NCI-H2171 (cell line): Measurements from ENCODE around the gene IL3RA.

Experiments used
- DNase-seq: peaks from one replicate; lab custom pipeline; 2025; lab: John Stamatoyannopoulos, UW

The IL3RA gene

DNA sequence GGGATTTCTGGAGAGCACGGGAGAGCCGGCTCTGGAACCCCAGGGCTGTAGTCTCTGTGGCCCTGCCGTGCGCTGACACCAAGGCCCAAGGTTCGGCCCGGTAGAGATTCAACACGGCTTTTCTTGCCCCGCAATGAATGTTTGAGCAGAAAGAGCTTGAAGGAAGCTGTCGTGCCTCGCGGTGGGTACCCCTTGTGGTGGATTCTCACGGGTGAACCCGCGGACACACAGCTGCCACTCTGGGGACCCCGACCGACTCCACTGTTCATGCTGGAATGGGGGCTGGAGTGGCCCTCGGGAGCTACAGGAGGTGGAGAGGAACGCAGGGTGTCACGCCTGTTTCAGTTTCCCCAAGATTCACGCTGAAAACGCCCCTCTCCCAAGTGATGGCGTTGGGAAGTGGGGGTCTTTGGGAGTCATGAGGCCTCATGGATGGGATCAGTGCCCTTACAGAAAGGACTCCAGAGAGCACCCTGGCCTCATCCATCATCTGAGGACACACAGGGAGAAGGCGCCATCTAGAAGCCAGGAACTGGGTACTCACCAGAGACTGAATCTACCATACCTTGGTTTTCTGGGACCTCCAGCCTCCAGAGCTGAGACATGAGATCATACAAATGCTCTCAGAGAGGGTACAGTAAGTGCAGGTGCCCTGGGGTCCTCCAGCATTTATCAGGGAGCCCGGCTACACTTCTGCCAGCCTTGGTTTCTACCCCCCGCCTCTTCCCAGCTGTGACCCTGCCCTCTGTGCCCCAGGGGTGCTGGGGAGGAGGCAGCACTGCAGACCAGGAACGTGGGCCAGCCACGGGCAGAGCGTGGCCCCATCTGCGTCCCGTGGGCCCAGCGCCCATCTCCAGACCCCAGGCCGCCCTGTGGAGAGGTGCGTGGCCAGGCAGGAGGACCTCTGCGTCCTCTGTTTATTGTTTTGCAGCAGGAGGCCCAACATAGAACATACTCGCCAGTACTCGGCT lies 49.0 kb downstream of the IL3RA start:
- no peak for DNase-seq

DNA sequence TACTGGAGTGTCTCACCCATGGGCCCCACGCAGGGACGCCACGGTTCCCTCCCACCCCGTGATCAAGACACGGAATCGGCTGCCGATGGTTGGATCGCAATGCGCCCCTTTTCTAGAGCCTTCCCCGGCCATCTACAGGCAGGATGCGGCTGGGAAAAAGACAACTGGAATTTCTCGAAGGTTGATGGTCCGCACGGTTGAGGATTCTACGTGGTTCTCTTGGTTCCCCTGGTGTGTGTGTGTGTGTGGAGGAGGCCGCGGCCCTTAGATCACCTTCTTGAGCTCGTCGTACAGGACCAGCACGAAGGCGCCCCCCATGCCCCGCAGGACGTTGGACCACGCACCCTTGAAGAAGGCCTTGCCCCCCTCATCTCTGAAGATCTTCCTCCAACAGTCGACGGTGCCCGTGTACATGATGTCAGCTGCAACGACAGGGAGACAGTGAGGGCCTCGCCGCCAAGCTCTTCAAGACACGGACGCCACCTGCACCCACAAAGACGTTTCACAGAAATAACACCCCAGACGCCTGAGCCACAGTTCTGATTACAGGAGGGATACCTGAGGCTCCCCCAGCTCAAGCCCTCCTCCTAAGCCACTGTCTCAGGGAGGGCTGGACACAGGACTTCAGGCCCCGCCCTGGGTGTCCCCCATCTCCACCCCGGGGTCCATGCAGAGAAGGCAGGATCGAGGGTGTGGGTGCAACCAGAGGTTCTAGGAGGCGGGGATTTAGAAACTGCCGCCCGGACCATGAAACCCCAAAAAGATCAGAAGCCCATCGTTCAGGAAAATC lies 49.9 kb downstream of the IL3RA start:
- no peak for DNase-seq

DNA sequence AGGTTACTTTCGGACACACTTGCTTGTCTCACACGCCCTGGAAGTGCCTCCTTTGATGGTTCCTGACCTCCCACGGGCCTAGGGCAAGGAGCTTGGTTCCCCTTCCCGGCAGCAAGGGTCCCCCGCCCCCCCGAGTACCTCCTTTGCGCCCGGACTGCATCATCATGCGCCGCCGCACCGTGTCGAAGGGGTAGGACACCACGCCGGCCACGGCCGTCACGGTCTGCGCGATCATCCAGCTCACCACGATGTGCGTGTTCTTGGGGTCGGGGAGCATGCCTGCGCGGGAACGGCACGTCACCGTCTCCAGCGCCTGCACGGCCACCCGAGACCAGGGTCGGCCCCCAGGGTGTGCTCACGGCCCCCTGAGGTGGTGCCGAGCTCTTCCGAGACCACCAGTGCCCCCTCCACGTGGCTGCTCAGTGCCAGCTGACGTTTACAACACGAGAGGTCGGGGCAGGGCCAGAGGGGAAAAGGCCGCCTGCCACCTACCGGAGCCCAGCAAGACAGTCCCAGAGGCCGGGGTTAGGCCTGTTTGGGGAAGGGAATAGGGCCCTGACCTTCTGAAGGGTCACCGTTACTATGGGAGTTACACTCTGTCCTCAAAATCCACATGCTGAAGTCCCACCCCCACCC lies 50.7 kb downstream of the IL3RA start:
- no peak for DNase-seq

DNA sequence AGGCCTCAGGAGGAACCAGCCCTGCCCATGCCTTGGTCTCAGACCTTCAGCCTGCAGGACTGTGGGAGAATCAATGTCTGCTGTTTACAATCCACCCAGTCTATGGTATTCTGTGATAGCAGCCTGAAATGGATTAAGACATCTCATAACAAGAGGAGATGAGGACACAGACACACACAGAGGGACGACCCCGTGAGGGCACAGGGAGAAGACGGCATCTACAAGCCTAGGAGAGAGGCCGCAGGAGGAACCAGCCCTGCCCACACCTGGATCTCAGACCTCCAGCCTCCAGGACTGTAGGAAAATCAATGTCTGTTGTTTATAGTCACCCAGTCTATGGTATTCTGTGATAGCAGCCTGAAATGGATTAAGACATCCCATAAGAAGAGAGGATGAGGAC lies 52.1 kb downstream of the IL3RA start:
- DNase-seq = no peak

DNA sequence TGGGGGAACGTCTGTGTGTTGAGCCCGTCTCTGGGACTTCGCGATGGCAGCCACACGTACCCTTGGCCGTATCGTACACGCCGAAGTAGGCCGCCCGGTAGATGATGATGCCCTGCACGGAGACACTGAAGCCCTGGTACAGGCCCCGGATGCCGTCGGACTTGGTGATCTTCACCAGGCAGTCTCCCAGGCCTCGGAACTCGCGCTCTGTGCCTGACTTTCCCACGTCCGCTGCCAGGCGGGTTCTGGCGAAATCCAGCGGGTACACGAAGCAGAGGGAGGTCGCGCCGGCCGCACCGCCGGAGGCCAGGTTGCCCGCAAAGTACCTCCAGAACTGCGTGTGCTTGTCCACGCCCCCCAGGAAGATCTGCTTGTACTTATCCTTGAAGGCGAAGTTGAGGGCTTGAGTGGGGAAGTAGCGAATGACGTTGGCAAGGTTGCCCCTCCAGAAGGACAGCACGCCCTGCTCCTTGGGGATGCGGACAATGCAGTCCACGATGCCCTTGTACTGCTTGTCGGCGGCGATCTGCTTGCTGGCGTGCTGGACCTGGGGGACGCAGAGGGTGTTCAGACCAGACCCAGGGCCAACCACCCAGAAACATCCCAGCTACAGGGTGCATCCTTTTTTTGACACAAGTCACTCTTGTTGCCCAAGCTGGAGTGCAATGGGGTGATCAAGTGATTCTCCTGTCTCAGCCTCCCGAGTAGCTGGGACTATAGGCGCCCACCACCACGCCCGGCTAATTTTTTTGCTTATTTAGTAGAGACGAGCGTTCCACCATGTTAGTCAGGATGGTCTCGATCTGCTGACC lies 52.8 kb downstream of the IL3RA start:
- DNase-seq = no peak

DNA sequence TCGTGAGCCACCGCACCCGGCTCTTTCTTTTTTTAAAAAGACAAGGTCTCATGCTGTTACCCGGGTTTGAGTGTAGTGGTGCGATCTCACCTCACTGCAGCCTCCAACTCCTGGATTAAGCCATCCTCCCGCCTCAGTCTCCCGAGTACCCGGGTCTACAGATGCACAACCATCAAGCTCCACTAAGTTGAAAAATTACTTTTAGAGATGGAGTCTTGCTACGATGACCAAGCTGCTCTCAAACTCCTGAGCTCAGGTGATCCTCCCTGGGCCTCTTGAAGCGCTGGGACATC lies 53.4 kb downstream of the IL3RA start:
- DNase-seq = no peak

DNA sequence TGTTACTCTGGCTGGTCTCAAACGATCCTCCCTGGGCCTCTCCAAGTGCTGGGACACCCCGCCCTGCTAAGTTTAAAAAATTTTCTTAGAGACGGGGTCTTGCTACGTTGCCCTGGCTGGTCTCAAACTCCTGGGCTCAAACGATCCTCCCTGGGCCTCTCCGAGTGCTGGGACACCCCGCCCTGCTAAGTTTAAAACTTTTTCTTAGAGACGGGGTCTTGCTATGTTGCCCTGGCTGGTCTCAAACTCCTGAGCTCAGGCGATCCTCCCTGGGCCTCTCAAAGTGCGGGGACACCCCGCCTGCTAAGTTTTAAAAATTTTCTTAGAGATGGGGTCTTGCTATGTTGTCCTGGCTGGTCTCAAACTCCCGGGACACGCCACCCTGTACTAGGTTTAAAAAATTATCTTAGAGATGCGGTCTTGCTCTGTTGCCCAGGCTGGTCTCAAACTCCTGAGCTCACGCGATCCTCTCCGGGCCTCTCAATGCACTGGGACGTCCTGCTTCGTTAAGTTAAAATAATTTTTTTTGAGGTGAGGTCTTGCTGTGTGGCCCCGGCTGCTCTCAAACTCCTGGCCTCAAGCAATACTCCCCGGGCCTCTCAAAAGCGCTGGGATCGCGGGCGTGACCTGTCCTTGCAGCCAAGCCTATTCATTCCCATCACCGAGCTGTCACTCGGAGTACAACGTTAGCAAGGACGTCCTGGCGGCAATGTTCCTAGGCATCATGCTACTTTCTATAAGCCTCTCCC lies 54.2 kb downstream of the IL3RA start:
- no peak for DNase-seq

DNA sequence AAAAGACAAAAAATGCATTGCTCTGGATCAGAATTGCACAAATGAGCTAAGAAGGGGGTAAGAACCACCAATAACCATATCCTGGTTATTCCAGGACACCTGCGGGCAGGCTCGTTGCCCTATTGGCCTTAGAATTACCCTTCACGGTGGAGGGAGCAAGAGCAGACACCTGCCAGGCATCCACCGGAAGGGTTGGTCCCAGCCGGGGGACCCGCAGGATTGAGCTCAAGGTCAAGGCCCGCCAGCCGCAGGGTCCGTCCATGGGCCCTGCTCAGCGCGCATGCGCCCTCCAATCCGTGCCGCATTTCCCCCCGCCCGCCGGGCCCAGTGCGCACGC lies 54.8 kb downstream of the IL3RA start:
- no peak for DNase-seq

DNA sequence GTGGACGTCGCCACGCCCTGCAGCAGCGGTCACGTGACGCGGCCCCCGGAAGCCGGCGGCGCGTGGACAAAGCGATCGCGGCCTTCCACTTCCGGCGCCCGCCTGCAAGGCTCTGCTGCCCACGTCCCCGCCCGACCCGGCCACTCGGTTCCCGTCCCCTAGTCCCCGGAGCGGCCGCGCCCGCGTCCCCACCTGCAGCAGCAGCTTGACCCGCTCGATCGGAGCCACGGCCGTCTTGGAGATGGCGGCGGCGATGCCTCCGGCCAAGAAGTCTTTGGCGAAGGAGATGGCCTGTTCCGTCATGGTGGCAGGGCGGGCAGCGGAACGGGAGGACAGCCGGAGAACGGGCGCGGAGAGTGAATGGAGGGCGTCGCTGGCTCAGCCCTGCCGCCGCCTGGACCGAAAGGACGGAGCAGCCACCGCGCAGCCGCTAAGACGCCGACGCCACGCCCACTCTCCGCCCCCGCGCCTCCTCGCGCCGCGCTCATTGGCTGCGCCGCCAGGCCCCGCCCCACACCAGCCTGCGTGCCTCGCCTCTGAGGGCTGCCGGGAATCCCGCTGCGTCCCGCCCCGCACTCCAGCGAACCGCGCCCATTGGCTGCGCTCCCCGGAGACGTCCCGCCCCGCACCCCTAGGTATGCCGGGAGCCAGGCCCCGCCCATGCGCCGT lies 55.3 kb downstream of the IL3RA start, which contains the start of gene SLC25A6:
Gene SLC25A6, minus strand, starts transcription at position 407 of the 669 bp plus-strand sequence. Its CDS starts 104 bp downstream, at position 303.
- DNase-seq = no peak

DNA sequence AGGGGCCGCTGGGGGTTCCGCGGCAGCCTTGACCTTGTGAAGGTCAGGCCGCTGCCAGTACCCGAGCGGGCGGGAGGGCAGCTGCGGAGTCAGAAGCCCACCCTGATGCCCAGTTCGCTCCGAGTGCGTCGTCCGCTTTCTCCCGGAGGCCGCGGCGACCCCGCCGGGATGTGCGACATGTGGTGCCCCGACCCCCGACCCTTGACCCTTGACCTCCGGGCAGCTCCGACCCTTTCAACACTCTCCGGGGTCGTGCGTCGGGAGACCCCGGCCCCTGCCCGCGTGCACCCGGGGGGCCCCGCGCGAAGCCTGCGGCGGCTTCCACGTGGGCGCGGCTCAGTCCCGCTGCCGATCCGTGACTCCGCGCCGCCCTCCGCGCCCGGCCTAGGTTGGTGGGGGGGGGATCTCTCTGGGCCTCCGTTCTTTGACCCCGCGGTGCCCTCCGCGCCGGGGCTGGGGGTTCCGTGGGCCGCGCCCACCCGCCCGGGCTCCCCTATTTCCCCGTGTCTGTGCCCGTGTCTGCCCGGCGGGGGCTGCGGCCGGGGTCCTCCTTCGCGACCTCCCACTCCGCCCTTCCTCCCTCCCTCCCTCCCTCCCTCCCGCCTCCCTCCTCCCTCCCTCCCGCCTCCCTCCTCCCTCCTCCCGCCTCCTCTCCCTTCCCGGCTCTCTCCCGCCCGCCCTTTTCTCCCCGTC lies 55.9 kb downstream of the IL3RA start:
- DNase-seq = no peak

DNA sequence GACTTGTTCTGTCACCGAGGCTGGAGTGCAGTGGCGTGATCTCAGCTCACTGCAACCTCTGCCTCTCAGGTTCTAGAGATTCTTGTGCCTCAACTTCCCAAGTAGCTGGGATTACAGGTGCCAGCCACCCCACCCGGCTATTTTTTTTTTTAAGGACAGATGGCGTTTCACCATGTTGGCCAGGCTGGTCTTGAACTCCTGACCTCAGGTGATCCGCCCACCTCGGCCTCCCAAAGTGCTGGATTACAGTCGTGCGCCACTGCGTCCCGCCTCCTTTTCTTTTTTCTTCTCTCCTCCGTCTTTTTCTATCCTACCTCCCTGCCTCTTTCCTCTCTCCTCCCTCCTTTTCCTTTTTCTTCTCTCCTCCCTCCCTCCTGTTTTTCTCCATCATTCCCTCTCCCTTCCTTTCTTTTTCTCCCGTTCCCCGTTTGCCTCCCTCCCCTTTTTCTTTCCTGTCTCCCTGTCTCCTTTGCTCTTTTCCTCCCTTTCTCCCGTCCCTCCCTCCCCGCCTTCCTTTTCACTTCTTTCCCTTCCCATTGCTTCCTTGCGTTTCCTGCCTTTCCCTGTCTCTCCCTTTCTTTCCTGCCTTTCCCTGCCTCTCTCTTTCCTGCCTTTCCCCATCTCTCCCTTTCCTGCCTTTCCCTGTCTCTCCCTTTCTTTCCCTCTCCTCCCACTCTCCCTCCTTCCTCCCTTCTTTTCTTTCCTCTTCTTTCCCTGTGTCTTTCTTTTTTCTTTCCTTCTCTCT lies 57.5 kb downstream of the IL3RA start:
- DNase-seq = no peak

DNA sequence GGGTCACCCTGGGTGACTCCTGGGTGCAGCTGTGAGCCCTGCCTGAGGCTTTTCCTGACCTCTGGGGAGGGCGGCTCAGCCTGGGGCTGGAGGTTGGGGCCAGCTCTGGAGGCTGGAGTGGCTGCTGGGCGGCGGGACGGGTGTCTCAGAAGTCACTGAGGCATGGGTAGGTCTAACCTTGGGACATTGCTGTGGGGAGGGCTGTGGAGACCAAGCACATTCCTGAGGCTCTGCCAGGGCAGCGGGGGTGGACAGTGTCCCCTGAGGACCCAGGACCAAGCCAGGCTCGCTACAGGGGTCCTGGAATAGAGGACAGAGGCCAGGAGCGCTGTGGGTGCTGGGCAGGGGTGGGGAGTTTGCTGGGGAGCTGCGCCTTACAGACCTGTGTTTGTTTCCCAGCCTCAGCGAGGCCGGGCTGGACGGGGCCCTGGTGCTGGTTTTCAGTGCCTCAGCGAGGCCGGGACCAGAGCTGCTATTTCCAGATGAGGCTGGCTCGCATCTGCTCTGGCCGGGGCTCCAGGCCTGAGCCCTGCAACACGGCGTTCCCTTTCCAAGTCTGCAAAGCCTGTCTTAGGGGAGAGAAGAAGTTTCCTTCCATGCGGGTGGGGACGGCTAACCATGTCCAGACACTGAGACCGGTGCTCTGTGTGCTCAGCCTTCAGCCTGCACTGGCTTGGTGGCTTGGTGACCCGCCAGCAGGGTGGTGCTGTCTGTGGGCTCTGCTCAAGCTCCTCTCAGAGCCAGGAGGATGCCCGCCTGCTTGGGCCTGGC lies 58.3 kb downstream of the IL3RA start:
- DNase-seq = no peak

DNA sequence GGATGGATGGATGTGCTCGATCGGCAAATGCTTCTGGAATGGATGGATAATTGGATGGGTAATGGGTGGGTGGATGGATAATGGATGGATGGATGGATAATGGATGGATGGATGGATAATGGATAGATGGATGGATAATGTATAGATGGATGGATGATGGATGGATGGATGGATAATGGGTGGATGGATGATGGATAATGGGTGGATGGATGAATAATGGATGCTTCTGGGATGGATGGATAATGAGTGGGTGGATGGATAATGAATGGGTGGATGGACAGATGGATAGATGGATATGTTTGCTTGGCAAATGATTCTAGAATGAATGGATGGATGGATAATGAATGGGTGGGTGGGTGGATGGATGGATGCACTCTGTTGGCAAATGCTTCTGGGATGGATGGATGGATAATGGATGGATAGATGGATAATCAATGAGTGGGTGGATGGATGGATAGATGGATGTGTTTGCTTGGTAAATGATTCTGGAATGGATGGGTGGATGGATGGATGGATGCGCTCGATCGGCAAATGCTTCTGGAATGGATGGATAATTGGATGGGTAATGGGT lies 59.1 kb downstream of the IL3RA start:
- DNase-seq = no peak

DNA sequence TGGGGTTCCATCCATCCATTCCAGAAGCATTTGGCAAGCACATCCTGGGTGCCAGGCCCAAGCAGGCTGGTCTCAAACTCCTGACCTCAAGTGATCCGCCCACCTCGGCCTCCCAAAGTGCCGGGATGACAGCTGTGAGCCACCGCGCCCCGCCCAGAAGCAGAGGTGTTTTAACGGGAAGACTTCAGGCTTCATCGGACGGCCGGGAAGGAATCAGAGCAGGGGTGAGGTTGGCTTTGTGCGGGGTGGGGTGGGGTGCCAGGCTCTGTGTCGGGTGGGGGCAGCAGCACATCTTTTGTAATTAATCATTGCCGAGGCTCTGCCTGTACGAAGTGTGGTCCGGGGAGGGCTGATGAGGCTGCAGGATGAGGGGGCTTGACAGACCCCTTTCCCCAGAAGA lies 60.4 kb downstream of the IL3RA start:
- no peak for DNase-seq

DNA sequence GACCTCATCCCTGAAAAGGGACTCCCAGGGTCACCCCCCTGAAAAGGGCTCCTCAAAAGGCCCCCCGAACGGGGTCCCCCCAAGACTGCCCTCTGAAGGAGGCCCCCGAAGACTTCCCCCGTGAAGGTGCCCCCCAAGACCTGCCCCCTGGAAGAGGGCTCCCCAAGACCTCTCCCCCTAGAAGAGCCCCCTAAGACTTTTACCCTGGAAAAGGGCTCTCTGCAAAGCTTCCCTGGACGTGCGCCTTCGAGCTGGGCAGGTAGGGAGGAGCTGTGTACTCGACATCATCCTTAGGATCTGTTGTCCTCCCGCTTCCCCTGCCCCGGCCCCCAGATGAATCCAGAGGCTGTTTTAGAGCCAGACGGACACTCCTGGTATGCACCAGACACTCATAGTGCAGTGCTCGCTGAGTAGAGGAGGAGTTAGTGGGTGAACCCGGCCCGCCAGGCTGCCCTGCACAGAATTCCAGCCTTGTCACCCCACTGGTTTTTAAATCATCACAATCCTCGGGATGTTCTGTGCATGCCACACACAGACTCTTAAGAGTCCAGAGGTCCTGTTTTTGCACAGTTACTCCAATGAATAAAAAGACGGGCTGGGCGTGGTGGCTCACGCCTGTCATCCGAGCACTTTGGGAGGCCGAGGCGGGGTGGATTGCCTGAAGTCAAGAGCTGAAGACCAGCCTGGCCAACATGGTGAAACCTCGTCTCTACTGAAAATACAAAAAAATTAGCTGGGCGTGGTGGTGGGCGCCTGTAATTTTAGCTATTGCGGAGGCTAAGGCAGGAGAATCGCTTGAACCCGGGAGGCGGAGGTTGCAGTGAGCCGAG lies 61.1 kb downstream of the IL3RA start:
- no peak for DNase-seq

DNA sequence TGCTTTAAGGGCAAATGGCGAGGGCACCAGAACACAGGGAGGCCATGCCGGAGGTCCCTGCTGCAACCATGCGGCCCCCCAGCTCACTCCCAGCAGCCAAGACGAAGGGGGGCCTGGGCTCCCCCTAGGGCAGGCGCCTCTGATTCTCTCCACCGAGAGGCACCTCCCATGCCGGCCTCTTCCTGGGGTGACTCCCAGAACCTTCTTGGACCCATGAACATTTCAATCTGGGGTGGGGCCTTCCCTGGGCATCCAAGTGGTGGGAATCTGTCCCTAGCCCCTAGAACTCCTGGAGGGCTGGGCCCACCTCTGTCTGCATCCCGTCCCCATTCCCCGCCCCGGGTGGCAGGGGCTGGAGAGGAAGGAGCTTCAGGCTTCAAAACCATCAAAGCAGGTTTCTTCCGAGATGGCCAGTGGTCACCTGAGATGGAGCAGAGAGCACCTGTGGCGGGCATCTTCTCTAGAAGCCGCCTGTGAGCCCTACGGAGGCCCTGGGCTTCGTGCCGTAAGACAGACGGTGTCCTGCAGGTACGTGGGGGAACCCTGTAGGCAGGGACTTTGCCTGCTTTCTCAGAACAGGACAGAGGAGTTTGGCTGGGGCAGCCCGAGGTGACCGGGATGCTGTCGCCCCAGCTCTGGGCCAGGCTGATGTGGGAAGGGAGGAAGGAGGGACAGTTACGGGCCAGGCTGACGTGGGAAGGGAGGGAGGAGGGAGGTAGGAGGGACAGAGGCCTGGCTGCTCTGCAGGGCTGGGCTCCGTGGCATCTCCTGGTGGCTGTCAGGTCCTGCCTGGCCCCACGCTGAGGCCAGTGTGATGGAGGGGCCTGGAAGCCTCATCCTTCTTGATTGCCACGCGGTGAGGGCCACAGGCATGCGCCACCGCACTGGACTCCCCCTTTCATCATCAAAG lies 62.1 kb downstream of the IL3RA start:
- DNase-seq = no peak
